Mucosa of stomach (tissue), 1 donor: ENCODE data around the gene SMAD6.
"Not testable (repeated sequence)": the region's sequence is repeated elsewhere in the genome, so short reads cannot be mapped to it uniquely, and the experiment has no call there.

ENCODE experiments used
- H3K27me3 ChIP-seq: one replicate; pipeline ENCODE4 v1.7.0; 2013; ENCODE audit warnings: mild to moderate bottlenecking, low read length; ENCODE audit not compliant: control insufficient read depth, insufficient read depth
- H3K36me3 ChIP-seq: one replicate; pipeline ENCODE4 v1.7.0; 2013; ENCODE audit warnings: low read length; ENCODE audit not compliant: control insufficient read depth, insufficient read depth
- H3K4me1 ChIP-seq: one replicate; pipeline ENCODE4 v1.7.0; 2013; ENCODE audit warnings: mild to moderate bottlenecking, low read length; ENCODE audit not compliant: control insufficient read depth, insufficient read depth
- H3K4me3 ChIP-seq: one replicate; pipeline ENCODE4 v1.7.0; 2013; ENCODE audit warnings: low read length
- H3K9ac ChIP-seq: one replicate; pipeline ENCODE4 v1.7.0; 2013; ENCODE audit warnings: mild to moderate bottlenecking, low read length, moderate library complexity
- H3K9me3 ChIP-seq: one replicate; pipeline ENCODE4 v1.7.0; 2013; ENCODE audit warnings: mild to moderate bottlenecking, low read length, moderate library complexity; ENCODE audit not compliant: control insufficient read depth
- donor health status: Pancreatic carcinoma.

The SMAD6 gene

DNA sequence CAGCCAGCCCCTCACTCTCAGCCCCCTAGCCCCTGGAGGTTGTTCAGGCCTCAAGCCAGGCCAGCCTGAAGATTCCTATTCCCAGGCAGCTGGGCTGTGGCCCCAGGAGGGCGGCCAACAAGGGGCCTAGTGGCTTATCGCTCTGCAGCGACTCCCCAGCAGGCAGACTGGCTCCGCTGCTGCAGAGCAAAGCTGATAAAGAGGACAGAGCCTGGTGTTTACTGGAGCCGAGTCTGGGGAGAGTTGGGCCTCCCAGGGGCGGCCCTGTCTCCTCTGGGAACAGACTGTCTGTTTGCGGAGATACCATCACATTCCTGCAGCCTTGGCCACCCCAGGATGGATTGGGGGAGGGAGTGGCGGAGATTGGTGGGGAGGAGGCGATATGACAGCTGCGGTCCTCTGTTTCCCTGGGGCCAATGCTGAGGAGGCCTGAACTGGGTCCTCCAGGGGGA lies 22.4 kb upstream of the SMAD6 start:
- Histone ChIP-seq H3K4me1 (peaks cover 9% of the 10 kb centered on the region), H3K4me3 (no peak overlapping the region), H3K9me3 (no peaks in the 10 kb centered on the region), H3K36me3 (no peaks in the 10 kb centered on the region), H3K27me3 (no peaks in the 10 kb centered on the region), H3K9ac (no peak overlapping the region)

DNA sequence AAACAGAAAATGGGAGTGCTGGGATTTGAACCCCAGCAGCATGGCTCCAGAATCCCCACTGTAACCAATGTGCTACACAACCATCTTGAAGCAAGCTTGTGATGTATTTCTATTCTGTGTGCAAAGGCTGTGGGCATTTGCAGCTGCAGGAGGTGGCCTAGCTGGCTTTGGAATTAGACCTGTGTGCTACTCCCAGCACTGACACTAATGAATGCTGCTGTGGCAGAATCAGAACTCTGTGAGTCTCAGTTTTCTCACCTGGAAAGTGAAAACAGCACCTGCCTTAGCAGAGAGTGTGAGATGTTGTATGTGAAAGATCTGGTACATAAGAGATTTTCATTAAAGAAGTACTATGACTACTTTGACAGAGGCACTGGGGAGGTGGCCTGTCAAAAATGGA lies 21.5 kb upstream of the SMAD6 start:
- H3K4me3 ChIP-seq: no peak overlapping the region
- H3K9ac ChIP-seq: no peak overlapping the region
- H3K27me3 ChIP-seq: no peaks in the 10 kb centered on the region
- H3K36me3 ChIP-seq: no peaks in the 10 kb centered on the region
- H3K4me1 ChIP-seq: peaks cover 9% of the 10 kb centered on the region
- H3K9me3 ChIP-seq: no peaks in the 10 kb centered on the region

DNA sequence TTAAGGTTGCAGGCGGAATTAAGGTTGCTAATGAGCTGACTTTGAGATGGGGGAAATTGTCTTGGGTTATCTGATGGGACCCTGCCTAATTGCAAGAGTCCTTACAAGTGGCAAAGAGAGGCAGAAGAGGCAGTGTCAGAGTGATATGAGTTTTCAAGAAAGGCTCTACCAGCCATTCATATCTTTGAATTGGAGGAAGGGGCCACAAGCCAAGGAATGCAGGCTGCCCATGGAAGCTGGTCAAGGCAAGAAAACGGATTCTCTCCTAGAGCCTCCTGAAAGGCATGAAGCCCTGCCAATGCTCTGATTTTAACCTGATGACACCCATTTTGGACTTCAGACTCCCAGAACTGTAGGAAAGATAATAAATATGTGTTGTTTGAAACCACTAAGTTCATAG lies 20.6 kb upstream of the SMAD6 start:
- H3K4me1 ChIP-seq: peaks cover 9% of the 10 kb centered on the region
- no peaks in the 10 kb centered on the region for H3K9me3 ChIP-seq
- H3K36me3 ChIP-seq: no peaks in the 10 kb centered on the region
- H3K4me3 ChIP-seq: no peak overlapping the region
- no peaks in the 10 kb centered on the region for H3K27me3 ChIP-seq
- H3K9ac ChIP-seq: no peak overlapping the region

DNA sequence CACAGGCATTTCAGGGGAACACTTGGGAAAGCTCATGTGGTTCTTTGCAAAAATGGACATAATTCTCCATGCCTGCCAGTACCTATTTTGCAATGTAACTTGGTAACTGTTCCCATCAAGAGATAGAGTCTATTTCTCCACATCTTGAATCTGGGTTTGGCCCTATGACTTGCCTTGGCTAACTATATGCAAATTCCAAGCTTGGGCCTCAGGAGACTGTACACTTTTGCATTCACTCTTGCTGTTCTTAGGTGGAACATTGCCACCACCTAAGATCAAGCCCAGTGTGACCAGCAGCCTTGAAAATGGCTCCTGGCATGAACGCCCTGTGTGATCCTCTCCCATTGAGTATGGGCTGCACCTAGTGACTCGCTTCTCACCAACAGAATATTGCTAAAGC lies 19.8 kb upstream of the SMAD6 start:
- no peaks in the 10 kb centered on the region for H3K36me3 ChIP-seq
- H3K4me1 ChIP-seq: peaks cover 9% of the 10 kb centered on the region
- no peak overlapping the region for H3K4me3 ChIP-seq
- no peak overlapping the region for H3K9ac ChIP-seq
- H3K9me3 ChIP-seq: no peaks in the 10 kb centered on the region
- H3K27me3 ChIP-seq: no peaks in the 10 kb centered on the region

DNA sequence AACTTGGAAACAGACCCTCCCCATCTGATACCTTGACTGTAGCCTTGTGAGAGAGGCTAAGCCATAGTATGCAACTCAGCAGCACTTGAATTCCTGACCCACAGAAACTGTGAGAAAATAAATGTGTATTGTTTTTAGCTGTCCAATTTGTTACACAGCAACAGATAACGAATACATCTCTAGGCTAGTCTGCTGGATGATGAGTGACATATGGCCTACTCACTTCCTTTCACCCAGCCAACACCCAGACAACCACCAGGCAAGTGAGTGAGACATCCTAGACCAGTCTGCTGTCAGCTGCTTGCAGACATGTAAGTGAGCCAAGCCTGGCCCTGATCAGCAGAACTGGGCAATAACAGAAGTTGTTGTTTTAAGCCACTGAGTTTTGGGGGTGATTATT lies 19.2 kb upstream of the SMAD6 start:
- H3K9ac ChIP-seq: no peak overlapping the region
- peaks cover 9% of the 10 kb centered on the region for H3K4me1 ChIP-seq
- H3K9me3 ChIP-seq: no peaks in the 10 kb centered on the region
- H3K36me3 ChIP-seq: no peaks in the 10 kb centered on the region
- no peaks in the 10 kb centered on the region for H3K27me3 ChIP-seq
- no peak overlapping the region for H3K4me3 ChIP-seq

DNA sequence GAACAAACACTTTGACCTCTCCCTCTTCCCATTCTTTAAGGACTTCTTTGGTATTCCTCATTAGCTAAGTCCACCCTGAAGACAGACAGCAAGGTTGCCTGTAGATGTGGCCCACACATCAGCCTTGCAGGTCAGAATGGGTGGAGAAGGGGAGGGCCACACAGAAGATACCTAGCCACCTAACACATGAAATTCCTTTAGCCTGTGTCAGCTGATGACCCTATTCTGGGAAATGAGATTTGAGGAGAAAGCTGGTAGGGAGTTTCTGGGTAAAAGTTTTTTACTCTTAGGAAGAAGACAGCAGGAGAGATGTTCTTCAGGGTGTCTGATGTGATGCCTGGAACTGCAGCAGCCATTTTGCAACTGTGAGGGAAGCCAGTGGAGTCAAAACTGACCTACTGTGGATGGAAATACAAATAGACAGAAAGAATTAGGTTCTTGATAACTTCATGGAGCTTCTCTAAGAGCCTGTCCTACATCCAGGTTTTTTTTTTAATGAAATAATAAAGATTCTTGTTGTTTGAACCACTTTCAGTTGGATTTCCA lies 17.8 kb upstream of the SMAD6 start:
- no peaks in the 10 kb centered on the region for H3K36me3 ChIP-seq
- H3K4me1 ChIP-seq: peaks cover 7% of the 10 kb centered on the region
- H3K9ac ChIP-seq: no peak overlapping the region
- H3K9me3 ChIP-seq: no peaks in the 10 kb centered on the region
- no peak overlapping the region for H3K4me3 ChIP-seq
- H3K27me3 ChIP-seq: no peaks in the 10 kb centered on the region

DNA sequence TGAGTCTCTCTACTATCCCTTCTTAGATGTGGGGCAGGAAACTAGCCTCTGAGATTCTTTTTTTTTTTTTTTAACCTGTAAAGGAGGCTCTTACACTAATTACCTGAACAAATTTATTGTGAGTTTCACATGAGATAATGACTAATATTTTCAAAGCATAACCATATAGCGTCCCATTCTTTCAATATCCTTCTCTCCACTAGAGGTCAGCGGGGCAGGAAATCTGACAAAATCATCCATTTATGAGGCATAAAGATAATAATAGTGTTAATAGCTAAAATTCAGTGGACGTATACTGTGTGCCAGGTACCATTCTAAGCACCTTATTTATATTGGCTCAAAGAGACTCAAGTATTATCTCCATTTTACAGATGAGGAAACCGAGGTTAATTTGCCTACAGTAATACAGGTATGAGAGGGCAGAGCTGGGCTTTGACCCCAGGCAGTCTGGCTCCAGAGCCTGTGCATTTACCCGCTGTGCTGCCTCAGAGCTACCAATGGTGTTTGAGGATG lies 16.3 kb upstream of the SMAD6 start:
- H3K9ac ChIP-seq: no peak overlapping the region
- H3K9me3 ChIP-seq: no peaks in the 10 kb centered on the region
- no peaks in the 10 kb centered on the region for H3K36me3 ChIP-seq
- H3K4me1 ChIP-seq: no peaks in the 10 kb centered on the region
- H3K27me3 ChIP-seq: no peaks in the 10 kb centered on the region
- H3K4me3 ChIP-seq: no peak overlapping the region

DNA sequence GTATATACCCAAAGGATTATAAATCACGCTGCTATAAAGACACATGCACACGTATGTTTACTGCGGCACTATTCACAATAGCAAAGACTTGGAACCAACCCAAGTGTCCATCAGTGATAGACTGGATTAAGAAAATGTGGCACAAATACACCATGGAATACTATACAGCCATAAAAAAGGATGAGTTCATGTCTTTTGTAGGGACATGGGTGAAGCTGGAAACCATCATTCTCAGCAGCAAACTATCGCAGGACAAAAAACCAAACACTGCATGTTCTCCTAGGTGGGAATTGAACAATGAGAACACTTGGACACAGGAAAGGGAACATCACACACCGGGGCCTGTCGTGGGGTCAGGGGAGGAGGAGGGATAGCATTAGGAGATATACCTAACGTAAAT lies 11.1 kb upstream of the SMAD6 start:
- H3K9ac ChIP-seq, H3K4me1 ChIP-seq, H3K36me3 ChIP-seq, H3K9me3 ChIP-seq, H3K27me3 ChIP-seq, H3K4me3 ChIP-seq: not testable (repeated sequence)

DNA sequence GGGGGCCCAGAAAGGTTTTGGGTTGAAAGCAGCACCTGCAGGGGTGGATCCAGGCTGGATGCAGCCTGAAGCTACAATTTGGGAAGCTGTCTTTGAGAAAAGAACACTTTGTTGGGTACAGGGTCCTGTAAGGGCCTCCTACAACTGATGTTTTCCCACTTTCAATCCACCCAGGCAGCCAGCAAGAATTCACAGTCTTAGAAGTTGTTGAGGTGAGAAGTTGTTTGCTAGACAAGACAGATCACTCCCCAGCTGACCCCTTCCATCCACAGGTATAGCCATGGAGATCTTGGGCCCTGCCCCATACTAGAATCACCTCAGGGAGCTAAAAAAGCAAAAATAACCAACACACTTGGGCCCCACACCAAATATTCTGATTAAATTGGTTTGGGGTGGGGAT lies 10.3 kb upstream of the SMAD6 start:
- Histone ChIP-seq H3K4me1 (no peaks in the 10 kb centered on the region), H3K9me3 (no peaks in the 10 kb centered on the region), H3K9ac (no peak overlapping the region), H3K4me3 (no peak overlapping the region), H3K27me3 (no peaks in the 10 kb centered on the region), H3K36me3 (no peaks in the 10 kb centered on the region)

DNA sequence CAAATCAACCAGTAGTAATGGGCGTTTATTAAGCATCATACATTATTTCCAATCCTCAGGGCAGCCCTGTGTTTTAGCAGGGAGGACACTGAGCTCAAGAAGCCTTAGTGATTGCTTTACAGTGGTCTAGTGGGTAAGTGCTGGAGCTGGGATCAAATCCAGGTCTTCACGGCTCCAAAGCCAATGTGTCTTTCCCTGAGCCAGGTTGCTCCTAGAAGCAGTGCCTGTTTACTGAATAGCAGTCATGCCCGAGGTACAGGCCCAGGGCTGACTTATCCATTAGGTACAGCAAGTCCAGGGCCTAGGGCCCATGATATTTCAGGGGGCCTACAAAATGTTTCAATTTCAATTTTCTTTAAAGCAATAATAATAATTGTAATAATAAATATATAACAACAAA lies 9.6 kb upstream of the SMAD6 start:
- Histone ChIP-seq H3K36me3 (no peaks in the 10 kb centered on the region), H3K27me3 (no peaks in the 10 kb centered on the region), H3K9ac (no peak overlapping the region), H3K9me3 (no peaks in the 10 kb centered on the region), H3K4me1 (no peaks in the 10 kb centered on the region), H3K4me3 (no peak overlapping the region)

DNA sequence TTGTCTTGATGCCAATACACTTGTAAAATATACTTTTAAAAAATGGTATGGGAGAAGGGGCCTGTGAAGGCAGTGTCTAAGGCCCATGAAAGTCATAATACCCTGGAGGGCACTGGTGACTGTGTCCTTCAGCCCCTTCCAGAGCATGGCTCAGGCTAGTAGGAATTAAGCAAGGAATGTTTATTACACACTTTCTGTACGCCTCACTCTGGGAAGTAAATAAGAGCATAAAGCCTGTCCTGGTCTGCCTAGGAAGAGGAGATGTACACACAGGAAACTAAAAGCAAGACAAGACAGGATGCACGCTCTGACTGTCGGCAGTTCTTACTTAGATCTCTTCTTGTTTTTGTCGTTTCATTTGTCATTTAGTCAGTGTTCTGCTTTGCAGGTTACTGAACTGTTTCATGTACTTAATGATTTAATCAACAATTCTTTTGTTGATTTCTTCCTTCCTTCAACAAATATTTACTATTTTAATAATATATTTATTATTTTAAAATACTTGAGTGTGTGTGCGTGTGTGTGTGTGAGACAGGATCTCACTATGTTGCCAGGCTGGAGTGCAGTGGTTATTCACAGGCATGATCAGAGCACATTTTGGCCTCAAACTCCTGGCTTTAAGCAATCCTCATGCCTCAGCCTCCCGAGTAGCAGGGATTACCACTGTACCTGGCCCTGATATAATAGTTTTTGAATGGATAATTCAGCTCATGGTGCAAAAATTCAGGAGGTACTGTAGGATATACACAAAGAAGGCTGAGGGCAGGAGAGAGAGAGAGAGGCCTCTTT lies 9.0 kb upstream of the SMAD6 start:
- peaks cover under 1% of the 10 kb centered on the region for H3K4me1 ChIP-seq
- H3K4me3 ChIP-seq: no peak overlapping the region
- no peaks in the 10 kb centered on the region for H3K36me3 ChIP-seq
- H3K9me3 ChIP-seq: no peaks in the 10 kb centered on the region
- H3K9ac ChIP-seq: no peak overlapping the region
- H3K27me3 ChIP-seq: no peaks in the 10 kb centered on the region

DNA sequence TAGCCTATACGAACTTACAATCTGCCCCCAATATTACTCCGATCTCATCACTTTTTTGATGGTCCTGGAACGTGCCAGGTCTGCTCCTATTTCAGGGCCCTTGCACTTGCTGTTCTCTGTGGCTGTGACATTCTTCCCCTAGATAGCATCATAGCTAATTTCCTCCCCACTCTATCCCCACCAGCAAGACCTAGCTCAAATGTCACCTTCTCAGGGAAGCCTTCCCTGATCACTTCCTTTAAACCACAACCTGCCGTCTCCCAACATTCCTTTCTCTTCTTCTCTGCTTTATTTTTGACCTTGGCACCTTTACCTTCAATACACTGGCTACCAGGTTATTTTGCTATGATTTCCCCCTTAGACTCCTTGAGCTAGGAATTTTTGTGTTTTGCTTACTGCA lies 5.3 kb upstream of the SMAD6 start:
- Histone ChIP-seq H3K27me3 (no peaks in the 10 kb centered on the region), H3K9ac (no peak overlapping the region), H3K4me1 (peaks cover 8% of the 10 kb centered on the region), H3K4me3 (no peak overlapping the region), H3K36me3 (no peaks in the 10 kb centered on the region), H3K9me3 (no peaks in the 10 kb centered on the region)
